B cell (primary cell): ENCODE results near the gene CD276. TPM values are rescaled to one million over a fixed set of nuclear protein-coding genes. Genes with fewer than 3 reads are reported as not detected.
"Not testable (repeated sequence)": the region's sequence is repeated elsewhere in the genome, so short reads cannot be mapped to it uniquely, and the experiment has no call there.

Source experiments
- ATAC-seq: fragments of 200-7000 bp; cut with Tn5 transposase; one replicate; pipeline ENCODE4 v1.10.0; 2021; ENCODE audit warnings: low read depth, mild to moderate bottlenecking, moderate number of reproducible peaks, moderate library complexity
- CTCF ChIA-PET: fragments of 350-600 bp; sonication (Branson Sonifier 250); formaldehyde crosslinking; loops from one replicate; lab custom pipeline; 2021; ENCODE audit warnings: antibody characterized with exemption, inconsistent platforms; lab: Charles Lee
- POLR2A ChIA-PET: fragments of 350-600 bp; sonication (Branson Sonifier 250); formaldehyde crosslinking; loops from one replicate; lab custom pipeline; 2021; ENCODE audit warnings: antibody characterized with exemption; lab: Charles Lee
- DNase-seq: peaks from one replicate; pipeline ENCODE4 v3.0.0; 2013
- H2AFZ ChIP-seq: 2 replicates; pipeline ENCODE4 v1.6.1; 2012; ENCODE audit warnings: mild to moderate bottlenecking, low read depth, low read length; ENCODE audit not compliant: insufficient read depth, poor library complexity, severe bottlenecking
- H3K27ac ChIP-seq, 2 donors: 1 replicate in 1 of 2; 2 replicates in 1 of 2; pipeline ENCODE4 v1.5.1; 2012 to 2013; ENCODE audit warnings: low read length in 2 of 2, mild to moderate bottlenecking in 2 of 2, moderate library complexity in 1 of 2
- H3K27me3 ChIP-seq, 4 experiments: fragments of 200-600 bp in 1 of 4; sonication (generic) in 1 of 4; replicated peaks in 1 of 4; 1 replicate in 2 of 4; 2 replicates in 2 of 4; pipeline versions ENCODE4 v1.6.1 to v1.7.0; 2013 to 2016; ENCODE audit warnings: low read length in 3 of 4, mild to moderate bottlenecking in 2 of 4, mixed read lengths in 1 of 4, moderate library complexity in 1 of 4; ENCODE audit not compliant: insufficient read depth in 4 of 4, control insufficient read depth in 3 of 4; ENCODE audit errors: control extremely low read depth in 1 of 4
- H3K36me3 ChIP-seq, 2 experiments: replicated peaks in 1 of 2; 1 replicate in 1 of 2; 2 replicates in 1 of 2; pipeline versions ENCODE4 v1.6.1 to v1.7.1; 2013; ENCODE audit warnings: low read length in 1 of 2; ENCODE audit not compliant: insufficient read depth in 2 of 2, control insufficient read depth in 1 of 2; ENCODE audit errors: control extremely low read depth in 1 of 2, extremely low read depth in 1 of 2
- H3K4me1 ChIP-seq, 2 donors: fragments of 200-600 bp in 1 of 2; sonication (generic) in 1 of 2; 1 replicate in 1 of 2; 2 replicates in 1 of 2; pipeline versions ENCODE4 v1.5.1 to v1.6.1; 2013 to 2017; ENCODE audit warnings: low read length in 2 of 2; ENCODE audit not compliant: control insufficient read depth in 2 of 2, insufficient read depth in 2 of 2
- H3K4me2 ChIP-seq: replicated peaks from 2 replicates; pipeline ENCODE3; 2012; ENCODE audit warnings: mild to moderate bottlenecking, low read depth, low read length; ENCODE audit not compliant: poor library complexity, severe bottlenecking
- H3K4me3 ChIP-seq, 5 experiments: fragments of 200-600 bp in 1 of 5; sonication (generic) in 1 of 5; 1 replicate in 3 of 5; 2 replicates in 2 of 5; pipeline versions ENCODE4 v1.5.1 to v1.7.0; 2011 to 2016; ENCODE audit warnings: low read length in 4 of 5, mild to moderate bottlenecking in 4 of 5, low read depth in 2 of 5, control low read depth in 1 of 5, moderate library complexity in 1 of 5; ENCODE audit not compliant: insufficient read depth in 1 of 5; ENCODE audit errors: control extremely low read depth in 1 of 5, extremely low read depth in 1 of 5
- H3K79me2 ChIP-seq: fragments of 200-600 bp; sonication (generic); one replicate; pipeline ENCODE4 v1.6.0; 2016; ENCODE audit warnings: low read length; ENCODE audit not compliant: control insufficient read depth, insufficient read depth
- H3K9ac ChIP-seq: fragments of 200-600 bp; sonication (generic); 2 replicates; pipeline ENCODE4 v1.6.1; 2017; ENCODE audit warnings: mild to moderate bottlenecking, low read length, moderate library complexity
- H3K9me3 ChIP-seq, 3 donors: one replicate each; pipeline versions ENCODE4 v1.6.1 to v1.7.1; 2013; ENCODE audit warnings: low read length in 2 of 3; ENCODE audit not compliant: control insufficient read depth in 2 of 3, insufficient read depth in 1 of 3; ENCODE audit errors: control extremely low read depth in 1 of 3
- H4K20me1 ChIP-seq: 2 replicates; pipeline ENCODE4 v1.6.0; 2012; ENCODE audit warnings: mild to moderate bottlenecking, low read length; ENCODE audit not compliant: insufficient read depth, control insufficient read depth, poor library complexity, severe bottlenecking
- H3K27ac Mint-ChIP-seq: one replicate; pipeline ENCODE4 v1.8.0; 2021; ENCODE audit warnings: mixed read lengths
- H3K27me3 Mint-ChIP-seq: one replicate; pipeline ENCODE4 v1.8.0; 2021; ENCODE audit warnings: mixed read lengths
- H3K4me1 Mint-ChIP-seq: one replicate; pipeline ENCODE4 v1.8.0; 2021; ENCODE audit warnings: mixed read lengths
- H3K4me3 Mint-ChIP-seq: one replicate; pipeline ENCODE4 v1.8.0; 2021; ENCODE audit warnings: mixed read lengths
- H3K9me3 Mint-ChIP-seq: one replicate; pipeline ENCODE4 v1.8.0; 2022; ENCODE audit warnings: mixed read lengths; ENCODE audit not compliant: insufficient read depth
- EZH2 ChIP-seq: IDR thresholded peaks from 2 replicates; pipeline ENCODE4 v1.6.1; 2012; ENCODE audit warnings: borderline replicate concordance, low read depth, mild to moderate bottlenecking, moderate library complexity, low read length; ENCODE audit not compliant: insufficient read depth, poor library complexity, severe bottlenecking
- WGBS: methylation state at CpG from one replicate; pipeline ENCODE4 v1.1.5; 2013; ENCODE audit warnings: missing lambda C conversion rate; ENCODE audit not compliant: insufficient coverage; 5-methylcytosine and 5-hydroxymethylcytosine counted together
- intact Hi-C: fragments of 100-400 bp; cut with micrococcal nuclease; formaldehyde crosslinking; loops from one replicate; pipeline ENCODE4 v1.10.0; 2022
- polyA plus RNA-seq: library from polyadenylated mRNA; depleted of rRNA; stranded (reverse); fragments of >200 nt; gene quantifications from 2 replicates; pipeline ENCODE4 v1.2.3, GENCODE V29; 2012
- total RNA-seq, 2 donors: library from RNA; stranded (reverse); fragments of 120-200 nt in 1 of 2; gene quantifications; 1 replicate in 1 of 2; 2 replicates in 1 of 2; pipeline versions ENCODE4 v1.2.3 to v1.2.4, GENCODE V29; 2013 to 2022
- TF ChIP-seq, protein P1 (sequence below): fragments of 200-600 bp; IDR thresholded peaks from one replicate; pipeline ENCODE4 v1.8.0; 2022; ENCODE audit warnings: antibody characterized with exemption, mild to moderate bottlenecking

Gene CD276
- total and polyA plus RNA-seq, 2 donors (not counting 1 experiment from before 2014, with no cell fraction given) = not detected

DNA sequence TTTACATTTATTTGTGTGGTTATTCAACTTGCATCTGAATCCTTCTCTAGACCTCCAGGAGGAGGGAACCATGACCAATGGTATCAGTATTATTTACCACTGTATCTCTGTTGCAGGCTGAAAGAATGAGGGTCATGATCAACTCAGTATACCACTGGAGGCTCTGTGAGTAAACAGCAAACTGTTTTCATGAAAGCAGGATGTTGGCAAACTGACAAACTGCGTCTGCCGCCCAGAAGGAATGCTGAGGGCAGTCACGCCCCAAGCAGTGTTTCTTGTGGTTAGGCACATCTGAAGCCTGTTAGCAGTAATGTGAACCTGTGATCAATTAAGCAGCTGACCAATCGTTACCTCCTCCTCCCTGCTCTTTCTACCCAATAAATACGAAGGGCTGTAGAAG is 44.7 kb upstream of the CD276 start:
- peaks cover 21% of the 10 kb centered on the region for H3K27me3 Mint-ChIP-seq

DNA sequence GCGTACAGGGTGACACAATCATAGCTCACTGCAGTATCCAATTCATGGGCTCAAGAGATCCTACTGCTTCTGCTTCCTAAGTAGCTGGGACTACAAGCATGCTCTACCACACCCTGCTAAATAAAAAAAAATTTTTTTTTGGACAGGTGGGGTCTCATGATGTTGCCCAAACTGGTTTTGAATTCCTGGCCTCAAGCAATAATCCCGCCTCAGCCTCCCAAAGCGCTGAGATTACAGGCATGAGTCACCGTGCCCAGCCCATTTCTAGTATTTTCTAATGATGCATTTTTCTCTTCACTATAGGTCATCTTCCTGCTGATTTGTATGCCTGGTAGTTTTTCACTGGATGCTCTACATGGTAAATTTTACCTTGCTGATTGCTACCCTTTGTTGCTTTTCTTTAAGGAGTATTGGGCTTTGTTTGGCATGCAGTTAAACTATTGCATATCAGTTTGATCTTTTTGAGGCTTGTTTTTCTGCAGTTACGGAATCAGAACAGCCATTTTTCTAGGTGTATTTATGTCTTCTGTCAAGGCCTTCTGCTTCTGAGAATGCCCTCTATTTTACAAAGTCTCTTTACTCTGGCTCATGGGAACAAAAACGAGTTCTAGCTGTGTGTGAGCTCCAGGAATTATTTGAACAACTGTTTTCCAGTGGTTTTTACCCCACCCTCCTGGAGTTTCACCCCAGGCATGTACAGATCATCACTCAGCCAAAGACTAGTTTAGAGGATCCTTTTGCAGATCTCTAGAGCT is 36.7 kb upstream of the CD276 start:
- TF ChIP-seq, protein P1, sequence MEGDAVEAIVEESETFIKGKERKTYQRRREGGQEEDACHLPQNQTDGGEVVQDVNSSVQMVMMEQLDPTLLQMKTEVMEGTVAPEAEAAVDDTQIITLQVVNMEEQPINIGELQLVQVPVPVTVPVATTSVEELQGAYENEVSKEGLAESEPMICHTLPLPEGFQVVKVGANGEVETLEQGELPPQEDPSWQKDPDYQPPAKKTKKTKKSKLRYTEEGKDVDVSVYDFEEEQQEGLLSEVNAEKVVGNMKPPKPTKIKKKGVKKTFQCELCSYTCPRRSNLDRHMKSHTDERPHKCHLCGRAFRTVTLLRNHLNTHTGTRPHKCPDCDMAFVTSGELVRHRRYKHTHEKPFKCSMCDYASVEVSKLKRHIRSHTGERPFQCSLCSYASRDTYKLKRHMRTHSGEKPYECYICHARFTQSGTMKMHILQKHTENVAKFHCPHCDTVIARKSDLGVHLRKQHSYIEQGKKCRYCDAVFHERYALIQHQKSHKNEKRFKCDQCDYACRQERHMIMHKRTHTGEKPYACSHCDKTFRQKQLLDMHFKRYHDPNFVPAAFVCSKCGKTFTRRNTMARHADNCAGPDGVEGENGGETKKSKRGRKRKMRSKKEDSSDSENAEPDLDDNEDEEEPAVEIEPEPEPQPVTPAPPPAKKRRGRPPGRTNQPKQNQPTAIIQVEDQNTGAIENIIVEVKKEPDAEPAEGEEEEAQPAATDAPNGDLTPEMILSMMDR = no peak
- no peak for TF ChIP-seq EZH2
- Mint-ChIP-seq H3K9me3 (peaks cover 6% of the 10 kb centered on the region), H3K4me1 (no peaks in the 10 kb centered on the region), H3K4me3 (no peak overlapping the region), H3K27me3 (peaks cover 25% of the 10 kb centered on the region), H3K27ac (no peak overlapping the region)
- no peaks in the 10 kb centered on the region for H3K79me2 ChIP-seq
- intact Hi-C loops = no loop called here
- ChIA-PET POLR2A (interaction anchor here (0.5 to 0.6 kb wide), 2 partner anchors 10 to 1420 kb away, joined by 3 to 6 read pairs; no protein-coding TSS in a partner anchor), CTCF (interaction anchor here (1.5 kb wide), 1 partner anchor 11 kb away, joined by 8 read pairs; no protein-coding TSS in a partner anchor)
- H2AFZ ChIP-seq = no peak overlapping the region
- no peak overlapping the region for H3K27ac ChIP-seq
- no peak overlapping the region for H3K4me3 ChIP-seq
- no peaks in the 10 kb centered on the region for H3K4me1 ChIP-seq
- ATAC-seq = no peak
- no peaks in the 10 kb centered on the region for H3K36me3 ChIP-seq
- no peaks in the 10 kb centered on the region for H3K9me3 ChIP-seq
- WGBS = 100% methylated on average over 1 of the region's 6 CpGs
- H3K27me3 ChIP-seq = no peaks in the 10 kb centered on the region
- H3K9ac ChIP-seq = no peak overlapping the region
- no peak for DNase-seq
- no peaks in the 10 kb centered on the region for H4K20me1 ChIP-seq
- H3K4me2 ChIP-seq = no peak overlapping the region

More for the DNA sequence above, 44.7 kb upstream of the CD276 start:
- peaks cover 3 to 14% (median 4%) of the 10 kb centered on the region in 3 donors for H3K9me3 ChIP-seq
- H3K4me3 ChIP-seq, H3K9ac ChIP-seq, H3K27ac Mint-ChIP-seq, H2AFZ ChIP-seq, H3K36me3 ChIP-seq, H3K79me2 ChIP-seq, CTCF ChIA-PET, H3K4me1 ChIP-seq, H4K20me1 ChIP-seq, H3K4me2 ChIP-seq, H3K4me3 Mint-ChIP-seq, ATAC-seq, POLR2A ChIA-PET, H3K27ac ChIP-seq, H3K27me3 ChIP-seq, DNase-seq: not testable (repeated sequence)
- WGBS = 82% methylated on average over 2 of the region's 5 CpGs
- intact Hi-C loops = loop anchor here (5.0 to 10.0 kb wide), 5 partner anchors 353 to 1522 kb away; partner anchors contain the start of genes ARIH1, HEXA, MYO9A and NEO1
- Mint-ChIP-seq H3K9me3 (peaks cover 13% of the 10 kb centered on the region), H3K4me1 (peaks cover 11% of the 10 kb centered on the region)
